Activated B cell treated with CpG ODN at 0.5 μM for 24 hours (primary cell): ENCODE data around the gene VPS72. TPM values are rescaled to one million over a fixed set of nuclear protein-coding genes. Genes with fewer than 3 reads are reported as not detected.
"Not testable (repeated sequence)": the region's sequence is repeated elsewhere in the genome, so short reads cannot be mapped to it uniquely, and the experiment has no call there.

ENCODE experiments used
- ATAC-seq: fragments of 200-7000 bp; cut with Tn5 transposase; one replicate; pipeline ENCODE4 v1.10.0; 2021; ENCODE audit warnings: low read depth, mild to moderate bottlenecking, moderate library complexity
- CTCF ChIA-PET: fragments of 350-600 bp; sonication (Branson Sonifier 250); formaldehyde crosslinking; loops from one replicate; lab custom pipeline; 2021; ENCODE audit warnings: antibody characterized with exemption; lab: Charles Lee
- POLR2A ChIA-PET: fragments of 350-600 bp; sonication (Branson Sonifier 250); formaldehyde crosslinking; loops from one replicate; lab custom pipeline; 2021; ENCODE audit warnings: antibody characterized with exemption; lab: Charles Lee
- DNase-seq: peaks from one replicate; pipeline ENCODE4 v3.0.0; 2022
- H3K27ac Mint-ChIP-seq: one replicate; pipeline ENCODE4 v1.8.0; 2020; ENCODE audit warnings: mixed read lengths
- H3K27me3 Mint-ChIP-seq: one replicate; pipeline ENCODE4 v1.8.0; 2021; ENCODE audit warnings: mixed read lengths
- H3K36me3 Mint-ChIP-seq: one replicate; pipeline ENCODE4 v1.8.0; 2021; ENCODE audit warnings: low read depth, mixed read lengths
- H3K4me1 Mint-ChIP-seq: one replicate; pipeline ENCODE4 v1.8.0; 2021; ENCODE audit warnings: mixed read lengths
- H3K4me3 Mint-ChIP-seq: one replicate; pipeline ENCODE4 v1.8.0; 2020; ENCODE audit warnings: mild to moderate bottlenecking, mixed read lengths
- H3K9me3 Mint-ChIP-seq: one replicate; pipeline ENCODE4 v1.8.0; 2020; ENCODE audit warnings: mixed read lengths
- CTCF ChIP-seq: fragments of 200-600 bp; IDR thresholded peaks from one replicate; pipeline ENCODE4 v1.8.0; 2022; ENCODE audit warnings: antibody characterized with exemption, mild to moderate bottlenecking
- intact Hi-C: fragments of 100-400 bp; cut with micrococcal nuclease; formaldehyde crosslinking; loops from one replicate; pipeline ENCODE4 v1.15.1; 2024
- total RNA-seq: library from RNA; stranded (reverse); gene quantifications from 2 replicates; pipeline ENCODE4 v1.2.3, GENCODE V29; 2022

The VPS72 gene
- total RNA-seq, 1 donor from 2014 or later, result 58.8 TPM

DNA sequence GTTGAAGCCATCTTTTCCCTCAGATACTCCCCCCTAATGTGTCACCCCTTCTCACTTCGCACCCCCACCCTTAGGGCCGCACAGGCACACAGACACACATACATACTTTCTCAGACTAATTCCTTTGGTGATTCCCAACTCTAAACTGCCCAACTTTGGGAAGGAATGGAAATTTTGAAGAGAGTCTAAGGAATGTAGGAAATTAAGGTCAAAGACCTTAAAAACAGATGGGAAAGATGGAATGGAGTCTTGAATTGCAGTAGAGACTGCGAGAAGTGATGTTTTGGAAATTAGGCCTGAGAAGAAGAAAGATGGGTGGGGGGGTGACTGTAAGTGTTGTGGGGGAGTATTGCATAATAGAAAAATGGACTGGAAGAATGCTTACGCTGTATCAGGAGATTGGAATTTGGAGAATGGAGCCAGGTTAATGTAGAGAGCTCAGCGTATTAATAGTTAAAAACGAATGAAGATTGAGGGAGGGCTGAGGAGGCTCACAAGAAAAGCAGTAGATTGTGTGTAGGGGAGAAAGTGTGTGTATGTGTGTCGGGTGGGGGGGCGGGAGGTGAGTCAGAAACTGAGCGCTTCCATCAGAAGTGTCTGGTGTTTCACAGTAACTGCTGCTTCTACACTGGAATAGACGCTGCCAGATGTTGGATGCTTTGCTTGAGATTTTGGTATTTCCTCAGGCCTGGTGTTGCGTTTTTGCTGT, 10.0 kb upstream of the VPS72 start:
- H3K4me3 Mint-ChIP-seq, result peak overlapping the region; percentile 99
- H3K27ac Mint-ChIP-seq, result peak overlapping the region; percentile 98
- ATAC-seq (no peak), DNase-seq (no peak)
- peaks cover 50% of the 10 kb centered on the region for H3K4me1 Mint-ChIP-seq
- H3K27me3 Mint-ChIP-seq, result no peaks in the 10 kb centered on the region
- H3K36me3 Mint-ChIP-seq, result peaks cover 35% of the 10 kb centered on the region
- no peak for TF ChIP-seq CTCF
- no peaks in the 10 kb centered on the region for H3K9me3 Mint-ChIP-seq
- CTCF ChIA-PET, result no interaction called here
- POLR2A ChIA-PET, result interaction anchor here (0.6 to 1.7 kb wide), 4 partner anchors 10 to 67 kb away, joined by 3 to 29 read pairs (median 5); partner anchors contain the start of genes LYSMD1, PSMD4, SCNM1 and VPS72
- intact Hi-C loops, result loop anchor here (2.0 to 10.0 kb wide), 3 partner anchors 147 to 795 kb away; partner anchors contain the start of genes C2CD4D, RFX5 and S100A10

DNA sequence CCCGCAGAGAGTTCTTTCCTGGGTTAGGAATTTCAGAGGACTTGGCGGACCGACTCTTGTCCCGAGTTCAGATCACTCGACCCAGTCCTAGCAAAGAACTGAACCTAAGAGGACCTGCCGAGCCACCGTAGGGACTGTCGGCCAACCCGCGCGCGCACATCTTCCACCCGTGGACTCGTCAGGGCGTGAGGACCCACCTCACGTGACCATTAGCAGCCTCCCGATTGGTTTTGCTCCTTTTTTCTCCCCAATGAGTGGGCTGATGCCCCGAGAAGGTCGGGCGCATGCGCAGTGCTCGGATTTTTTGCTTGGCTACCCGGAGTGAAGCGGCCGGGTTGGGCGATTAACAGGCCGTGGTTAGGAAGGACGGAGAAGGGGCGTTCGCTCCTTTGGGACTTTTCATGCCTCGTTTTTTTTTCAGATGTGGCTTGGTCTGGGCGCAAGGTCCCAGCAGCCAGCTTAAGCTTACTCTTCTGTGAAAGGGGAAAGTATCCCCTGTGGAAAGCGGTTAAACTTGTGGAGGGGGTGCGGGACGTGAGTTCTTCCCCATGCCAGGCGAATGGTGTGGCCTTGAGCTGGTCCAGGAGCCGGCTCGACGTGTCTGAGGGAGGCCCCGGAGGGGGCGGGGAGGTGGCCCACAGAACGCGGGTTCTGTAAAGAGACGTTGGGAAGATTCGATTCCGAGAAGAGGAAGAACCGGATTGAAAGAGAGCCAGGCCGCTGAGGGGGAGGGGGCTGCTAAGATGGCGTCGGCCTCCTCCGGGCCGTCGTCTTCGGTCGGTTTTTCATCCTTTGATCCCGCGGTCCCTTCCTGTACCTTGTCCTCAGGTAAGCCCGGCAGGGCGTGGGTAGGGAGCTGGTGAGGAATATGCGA, 8.5 kb upstream of the VPS72 start, which contains the start of gene PIP5K1A:
Gene PIP5K1A (plus strand): TSS at position 299 of the 874 bp plus-strand sequence. CDS start 445 bp downstream, at position 744.
- intact Hi-C loops, result loop anchor here (1.0 to 10.0 kb wide), 9 partner anchors 8 to 796 kb away; partner anchors contain the start of genes ARNT, C2CD4D, PI4KB and PSMB4
- POLR2A ChIA-PET, result interaction anchor here (0.6 to 1.7 kb wide), 13 partner anchors 9 to 834 kb away, joined by 3 to 29 read pairs (median 4); partner anchors contain the start of genes LYSMD1, PSMD4, RPRD2 and SCNM1
- TF ChIP-seq CTCF, result no peak
- H3K27ac Mint-ChIP-seq, result peak within 1 kb of the TSS; percentile 98
- no peaks in the 10 kb centered on the region for H3K27me3 Mint-ChIP-seq
- peaks cover 26% of the 10 kb centered on the region for H3K36me3 Mint-ChIP-seq
- peaks cover 47% of the 10 kb centered on the region for H3K4me1 Mint-ChIP-seq
- H3K4me3 Mint-ChIP-seq, result peak within 1 kb of the TSS; percentile 99
- ATAC-seq (peak; percentile 93), DNase-seq (peak; percentile 94)
- no peaks in the 10 kb centered on the region for H3K9me3 Mint-ChIP-seq
- CTCF ChIA-PET, result no interaction called here

DNA sequence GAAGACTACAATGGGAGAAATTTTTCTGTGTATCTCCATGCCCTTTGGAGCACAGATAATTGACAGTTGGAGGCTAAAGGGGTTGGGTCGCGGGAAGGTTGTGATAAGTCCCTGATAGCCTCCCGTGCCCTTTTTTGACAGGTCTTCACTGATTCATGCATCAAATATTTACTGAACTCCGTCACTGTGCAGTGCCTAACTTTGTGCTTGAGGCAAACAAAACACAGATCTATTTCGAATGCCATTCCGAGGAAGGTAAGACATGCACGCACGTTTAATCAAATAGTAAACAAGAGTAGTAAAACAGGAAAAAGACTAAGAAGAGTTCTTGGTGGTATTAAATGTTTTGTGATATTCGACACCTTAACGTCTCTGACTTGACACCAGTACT, 7.9 kb upstream of the VPS72 start:
- Mint-ChIP-seq H3K27ac (peak overlapping the region; percentile 98), H3K27me3 (no peaks in the 10 kb centered on the region), H3K36me3 (peaks cover 23% of the 10 kb centered on the region), H3K9me3 (no peaks in the 10 kb centered on the region), H3K4me3 (peak overlapping the region; percentile 99), H3K4me1 (peaks cover 46% of the 10 kb centered on the region)
- no peak for ATAC-seq
- CTCF ChIA-PET, result no interaction called here
- DNase-seq, result no peak
- intact Hi-C loops, result loop anchor here (1.0 to 10.0 kb wide), 9 partner anchors 8 to 797 kb away; partner anchors contain the start of genes ARNT, C2CD4D, PI4KB and PSMB4
- no peak for TF ChIP-seq CTCF
- POLR2A ChIA-PET, result interaction anchor here (0.6 to 1.5 kb wide), 3 partner anchors 26 to 130 kb away, joined by 4 to 6 read pairs (median 4); no protein-coding TSS in a partner anchor

- POLR2A ChIA-PET, result interaction anchor here (0.6 to 1.0 kb wide), 4 partner anchors 9 to 202 kb away, joined by 3 to 6 read pairs (median 4); no protein-coding TSS in a partner anchor
- intact Hi-C loops, result loop anchor here (1.0 to 10.0 kb wide), 4 partner anchors 55 to 798 kb away; partner anchors contain the start of genes C2CD4D and S100A10
- peak overlapping the region; percentile 66 for H3K27ac Mint-ChIP-seq
- ATAC-seq (peak; percentile 16), DNase-seq (no peak)
- peaks cover 38% of the 10 kb centered on the region for H3K4me1 Mint-ChIP-seq
- no peaks in the 10 kb centered on the region for H3K27me3 Mint-ChIP-seq
- TF ChIP-seq CTCF, result no peak
- H3K4me3 Mint-ChIP-seq, result peak overlapping the region; percentile 51
- peaks cover 16% of the 10 kb centered on the region for H3K36me3 Mint-ChIP-seq
- no peaks in the 10 kb centered on the region for H3K9me3 Mint-ChIP-seq
- CTCF ChIA-PET, result interaction anchor here (1.1 to 2.1 kb wide), 2 partner anchors 56 to 97 kb away, joined by 3 to 10 read pairs; no protein-coding TSS in a partner anchor
These were observed 6.3 kb upstream of the VPS72 start for GRCh38 chr1:151196292-151196800.

DNA sequence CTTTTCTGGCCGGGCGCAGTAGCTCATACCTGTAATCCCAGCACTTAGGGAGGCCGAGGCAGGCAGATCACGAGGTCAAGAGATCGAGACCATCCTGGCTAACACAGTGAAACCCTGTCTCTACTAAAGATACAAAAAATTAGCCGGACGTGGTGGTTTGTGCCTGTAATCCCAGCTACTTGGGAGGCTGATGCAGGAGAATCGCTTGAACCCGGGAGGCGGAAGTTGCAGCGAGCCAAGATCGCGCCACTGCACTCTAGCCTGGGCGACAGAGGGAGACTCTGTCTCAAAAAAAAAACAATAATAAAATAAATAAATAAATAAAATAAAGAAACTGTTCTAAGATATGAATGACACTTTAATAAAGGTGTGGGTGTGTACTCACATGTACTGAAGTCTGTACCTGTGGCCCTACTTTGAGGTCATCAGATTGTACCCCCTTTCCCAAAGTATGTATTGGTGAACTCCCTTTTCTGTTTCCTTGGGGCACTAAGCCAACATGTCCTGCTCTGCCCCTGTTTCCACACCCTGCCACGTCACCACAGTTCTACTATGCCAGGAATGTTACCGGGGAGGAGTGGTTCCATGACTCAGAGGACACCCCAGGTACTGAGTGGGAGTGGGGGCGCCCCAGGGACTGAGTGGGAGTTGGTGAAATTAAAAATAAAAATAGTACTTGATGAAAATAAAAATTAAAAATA, 5.0 kb upstream of the VPS72 start:
- not testable (repeated sequence) for H3K9me3 Mint-ChIP-seq, H3K27me3 Mint-ChIP-seq, H3K4me3 Mint-ChIP-seq, H3K27ac Mint-ChIP-seq, DNase-seq, ATAC-seq
- ChIA-PET POLR2A (interaction anchor here (0.5 to 0.7 kb wide), 5 partner anchors 25 to 855 kb away, joined by 3 to 10 read pairs (median 3); partner anchors contain the start of gene PSMB4), CTCF (interaction anchor here (1.3 to 2.1 kb wide), 3 partner anchors 57 to 146 kb away, joined by 3 to 10 read pairs (median 4); no protein-coding TSS in a partner anchor)
- intact Hi-C loops, result loop anchor here (5.0 to 10.0 kb wide), 2 partner anchors 642 to 800 kb away; partner anchors contain the start of genes C2CD4D and S100A10
- Mint-ChIP-seq H3K4me1 (peaks cover 33% of the 10 kb centered on the region), H3K36me3 (peaks cover 16% of the 10 kb centered on the region)
